DMS 273 (cell line): Measurements from ENCODE around the gene CRABP2.

ENCODE experiments used
- DNase-seq: peaks from one replicate; lab custom pipeline; 2025; ENCODE audit not compliant: unreplicated experiment; lab: John Stamatoyannopoulos, UW

Gene CRABP2

GRCh38 chr1:156656806-156657740, 48.3 kb downstream of the CRABP2 start:
- peak; percentile 93 for DNase-seq

GRCh38 chr1:156655904-156656516, 49.4 kb downstream of the CRABP2 start:
- DNase-seq, result no peak

GRCh38 chr1:156655151-156655903, 50.1 kb downstream of the CRABP2 start:
- peak; percentile 93 for DNase-seq

GRCh38 chr1:156654700-156655099, 50.7 kb downstream of the CRABP2 start:
- DNase-seq, result peak; percentile 83

- no peak for DNase-seq
These were observed 52.4 kb downstream of the CRABP2 start for GRCh38 chr1:156652992-156653355.

- DNase-seq, result peak; percentile 82
These were observed 53.0 kb downstream of the CRABP2 start for GRCh38 chr1:156652131-156652991.
